Nephron (organoid): Measurements from ENCODE around the gene RASGRP4.
"Not testable (repeated sequence)": the region's sequence is repeated elsewhere in the genome, so short reads cannot be mapped to it uniquely, and the experiment has no call there.

ENCODE experiments used
- H3K27ac Mint-ChIP-seq, 3 experiments: 2 replicates each; pipeline ENCODE4 v1.8.0; 2020; ENCODE audit warnings: mixed read lengths in 3 of 3, mild to moderate bottlenecking in 2 of 3, moderate library complexity in 1 of 3
- H3K27me3 Mint-ChIP-seq: 2 replicates; pipeline ENCODE4 v1.8.0; 2021; ENCODE audit warnings: low read depth, mild to moderate bottlenecking, moderate library complexity, mixed read lengths
- H3K36me3 Mint-ChIP-seq: 2 replicates; pipeline ENCODE4 v1.8.0; 2020; ENCODE audit warnings: low read depth, mixed read lengths
- H3K4me1 Mint-ChIP-seq: 2 replicates; pipeline ENCODE4 v1.8.0; 2020; ENCODE audit warnings: mixed read lengths
- H3K4me3 Mint-ChIP-seq, 3 experiments: 2 replicates each; pipeline ENCODE4 v1.8.0; 2020; ENCODE audit warnings: mild to moderate bottlenecking in 3 of 3, mixed read lengths in 3 of 3, moderate library complexity in 2 of 3
- H3K9me3 Mint-ChIP-seq: 2 replicates; pipeline ENCODE4 v1.8.0; 2020; ENCODE audit warnings: mixed read lengths
- TF ChIP-seq, protein P1 (sequence below), 3 experiments: fragments of 200-600 bp; sonication (generic); IDR thresholded peaks; one replicate each; pipeline ENCODE4 v1.5.0; 2021; ENCODE audit warnings: antibody characterized with exemption in 3 of 3; ENCODE audit not compliant: unreplicated experiment in 3 of 3

The RASGRP4 gene

DNA sequence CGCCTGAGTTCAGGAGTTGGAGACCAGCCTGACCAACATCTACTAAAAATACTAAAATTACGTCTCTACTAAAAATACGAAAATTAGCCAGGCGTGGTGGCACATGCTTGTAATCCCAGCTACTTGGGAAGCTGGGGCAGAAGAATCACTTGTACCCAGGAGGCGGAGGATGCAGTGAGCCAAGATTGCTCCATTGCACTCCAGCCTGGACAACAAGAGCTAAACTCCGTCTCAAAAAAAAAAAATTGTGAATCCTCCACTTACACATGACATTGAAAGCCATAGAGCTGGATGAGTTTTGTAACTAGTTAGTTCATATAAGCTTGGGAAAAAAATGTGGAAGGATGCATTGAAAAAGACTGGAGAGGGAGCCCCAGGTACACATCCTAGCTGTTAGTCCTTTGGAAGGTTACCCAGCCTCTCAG lies 52.1 kb downstream of the RASGRP4 start:
- H3K4me1 Mint-ChIP-seq = peaks cover 23% of the 10 kb centered on the region
- peak overlapping the region; percentile 84 to 96 (median 93) for H3K27ac Mint-ChIP-seq
- no peaks in the 10 kb centered on the region for H3K9me3 Mint-ChIP-seq
- H3K36me3 Mint-ChIP-seq = peaks cover 13% of the 10 kb centered on the region
- H3K27me3 Mint-ChIP-seq = no peaks in the 10 kb centered on the region
- TF ChIP-seq, protein P1, sequence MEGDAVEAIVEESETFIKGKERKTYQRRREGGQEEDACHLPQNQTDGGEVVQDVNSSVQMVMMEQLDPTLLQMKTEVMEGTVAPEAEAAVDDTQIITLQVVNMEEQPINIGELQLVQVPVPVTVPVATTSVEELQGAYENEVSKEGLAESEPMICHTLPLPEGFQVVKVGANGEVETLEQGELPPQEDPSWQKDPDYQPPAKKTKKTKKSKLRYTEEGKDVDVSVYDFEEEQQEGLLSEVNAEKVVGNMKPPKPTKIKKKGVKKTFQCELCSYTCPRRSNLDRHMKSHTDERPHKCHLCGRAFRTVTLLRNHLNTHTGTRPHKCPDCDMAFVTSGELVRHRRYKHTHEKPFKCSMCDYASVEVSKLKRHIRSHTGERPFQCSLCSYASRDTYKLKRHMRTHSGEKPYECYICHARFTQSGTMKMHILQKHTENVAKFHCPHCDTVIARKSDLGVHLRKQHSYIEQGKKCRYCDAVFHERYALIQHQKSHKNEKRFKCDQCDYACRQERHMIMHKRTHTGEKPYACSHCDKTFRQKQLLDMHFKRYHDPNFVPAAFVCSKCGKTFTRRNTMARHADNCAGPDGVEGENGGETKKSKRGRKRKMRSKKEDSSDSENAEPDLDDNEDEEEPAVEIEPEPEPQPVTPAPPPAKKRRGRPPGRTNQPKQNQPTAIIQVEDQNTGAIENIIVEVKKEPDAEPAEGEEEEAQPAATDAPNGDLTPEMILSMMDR (IDR thresholded peaks at IDR 0.05; ENCODE audit: unreplicated experiment in 3 of 3) = no peak
- H3K4me3 Mint-ChIP-seq = peak overlapping the region; percentile 96 to 98 (median 97)

DNA sequence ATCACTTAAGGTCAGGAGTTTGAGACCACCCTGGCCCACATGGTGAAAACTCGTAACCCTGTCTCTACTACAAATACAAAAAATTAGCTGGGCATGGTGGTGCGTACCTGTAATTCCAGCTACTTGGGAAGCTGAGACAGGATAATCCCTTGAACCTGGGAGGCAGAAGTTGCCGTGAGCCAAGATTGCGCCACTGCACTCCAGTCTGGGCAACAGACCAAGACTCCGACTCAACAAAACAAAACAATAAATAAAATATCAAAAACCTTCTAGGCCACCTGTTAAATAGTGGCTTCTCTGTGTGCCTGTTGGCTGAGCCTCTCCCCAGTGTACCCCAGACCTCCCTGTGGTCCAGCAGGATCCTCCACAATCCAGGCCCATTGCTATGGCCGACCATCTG lies 54.9 kb downstream of the RASGRP4 start:
- no peak overlapping the region for H3K27ac Mint-ChIP-seq
- TF ChIP-seq, protein P1 (IDR thresholded peaks at IDR 0.05; ENCODE audit: unreplicated experiment in 3 of 3) = no peak
- peaks cover 15% of the 10 kb centered on the region for H3K4me1 Mint-ChIP-seq
- H3K27me3 Mint-ChIP-seq = peaks cover 5% of the 10 kb centered on the region
- H3K36me3 Mint-ChIP-seq = peaks cover 7% of the 10 kb centered on the region
- no peak overlapping the region for H3K4me3 Mint-ChIP-seq
- no peaks in the 10 kb centered on the region for H3K9me3 Mint-ChIP-seq

DNA sequence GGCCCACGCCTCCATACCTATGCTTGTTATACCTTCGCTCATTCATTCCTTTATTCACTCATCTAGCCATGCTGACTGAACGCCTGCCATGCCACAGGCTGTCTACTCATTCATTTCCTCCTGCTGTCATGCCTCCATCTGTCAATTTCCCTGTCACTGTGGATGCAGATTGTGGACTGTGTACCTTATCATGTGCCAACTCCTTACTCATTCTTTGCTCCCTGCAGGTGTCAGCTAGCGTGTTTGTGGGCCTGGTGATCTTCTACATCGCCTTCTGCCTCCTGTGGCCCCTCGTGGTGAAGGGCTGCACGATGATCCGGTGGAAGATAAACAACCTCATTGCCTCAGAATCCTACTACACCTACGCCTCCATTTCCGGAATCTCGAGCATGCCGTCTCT lies 55.7 kb downstream of the RASGRP4 start:
- no peak overlapping the region for H3K4me3 Mint-ChIP-seq
- TF ChIP-seq, protein P1 (IDR thresholded peaks at IDR 0.05; ENCODE audit: unreplicated experiment in 3 of 3) = no peak
- H3K9me3 Mint-ChIP-seq = no peaks in the 10 kb centered on the region
- no peak overlapping the region for H3K27ac Mint-ChIP-seq
- H3K27me3 Mint-ChIP-seq = peaks cover 5% of the 10 kb centered on the region
- peaks cover 2% of the 10 kb centered on the region for H3K36me3 Mint-ChIP-seq
- H3K4me1 Mint-ChIP-seq = peaks cover 7% of the 10 kb centered on the region

DNA sequence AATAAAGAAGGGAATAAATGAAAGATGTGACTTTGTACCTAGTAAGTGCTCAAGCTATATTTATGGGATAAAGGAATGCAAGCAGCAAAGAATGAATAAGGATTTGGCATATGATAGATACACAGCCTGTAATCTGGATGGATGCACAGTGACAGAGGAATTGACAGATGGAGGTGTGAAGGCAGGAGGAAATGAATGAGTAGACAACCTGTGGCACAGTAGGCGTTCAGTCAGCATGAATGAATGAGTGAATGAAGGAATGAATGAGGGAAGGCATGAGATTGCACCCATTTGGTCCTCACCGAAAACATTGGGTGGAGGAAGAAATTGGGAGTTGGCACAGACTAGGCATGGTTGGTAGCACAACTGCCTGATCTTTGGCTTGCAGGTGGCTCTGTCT lies 56.4 kb downstream of the RASGRP4 start:
- Mint-ChIP-seq H3K36me3 (no peaks in the 10 kb centered on the region), H3K9me3 (no peaks in the 10 kb centered on the region), H3K4me3 (peak overlapping the region in 1 of 3 experiments; percentile 18), H3K4me1 (peaks cover under 1% of the 10 kb centered on the region), H3K27ac (no peak overlapping the region), H3K27me3 (peaks cover 5% of the 10 kb centered on the region)
- TF ChIP-seq, protein P1 (IDR thresholded peaks at IDR 0.05; ENCODE audit: unreplicated experiment in 3 of 3) = no peak

DNA sequence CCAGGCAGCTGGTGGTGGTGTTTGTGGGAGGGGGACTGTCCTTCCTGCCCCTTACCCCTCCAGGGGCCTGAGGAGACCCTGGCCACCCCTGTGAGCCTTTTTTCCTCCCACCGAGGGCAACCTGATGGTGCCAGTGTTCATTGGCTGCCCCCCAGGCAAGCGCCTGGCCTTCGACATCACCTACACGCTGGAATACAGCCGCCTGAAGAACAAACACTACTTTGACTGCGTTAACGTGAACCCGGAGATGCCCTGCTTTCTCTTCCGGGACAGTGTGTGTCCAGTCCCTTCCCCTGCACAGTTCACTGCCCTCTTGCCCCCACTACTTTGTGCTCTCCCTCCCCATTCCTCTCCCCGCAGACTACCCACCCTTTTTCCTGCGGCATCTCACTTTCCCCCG lies 59.0 kb downstream of the RASGRP4 start:
- TF ChIP-seq, protein P1 (IDR thresholded peaks at IDR 0.05; ENCODE audit: unreplicated experiment in 3 of 3) = no peak
- Mint-ChIP-seq H3K27me3 (peaks cover 24% of the 10 kb centered on the region), H3K4me3 (no peak overlapping the region), H3K9me3 (no peaks in the 10 kb centered on the region), H3K4me1 (no peaks in the 10 kb centered on the region), H3K27ac (no peak overlapping the region), H3K36me3 (no peaks in the 10 kb centered on the region)

DNA sequence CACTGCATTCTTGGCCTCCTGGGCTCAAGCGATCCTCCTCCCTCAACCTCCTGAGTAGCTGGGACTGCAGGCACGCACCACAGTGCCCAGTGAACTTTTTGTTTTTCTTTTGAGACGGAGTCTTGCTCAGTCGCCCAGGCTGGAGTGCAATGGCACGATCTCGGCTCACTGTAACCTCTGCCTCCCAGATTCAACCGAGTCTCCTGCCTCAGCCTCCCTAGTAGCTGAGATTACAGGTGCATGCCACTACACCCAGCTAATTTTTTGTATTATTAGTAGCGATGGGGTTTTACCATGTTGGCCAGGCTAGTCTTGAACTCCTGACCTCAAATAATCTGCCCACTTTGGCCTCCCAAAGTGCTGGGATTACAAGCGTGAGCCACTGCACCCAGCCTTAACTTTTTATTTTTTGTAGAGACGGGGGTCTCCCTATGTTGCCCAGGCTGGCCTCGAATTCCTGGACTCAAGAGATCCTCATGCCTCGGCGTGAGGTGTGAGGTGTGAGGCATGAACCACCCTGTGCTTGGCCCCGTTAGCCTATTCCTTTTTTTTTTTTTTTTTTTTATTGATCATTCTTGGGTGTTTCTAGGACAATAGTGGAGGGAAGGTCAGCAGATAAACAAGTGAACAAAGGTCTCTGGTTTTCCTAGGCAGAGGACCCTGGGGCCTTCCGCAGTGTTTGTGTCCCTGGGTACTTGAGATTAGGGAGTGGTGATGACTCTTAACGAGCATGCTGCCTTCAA lies 62.9 kb downstream of the RASGRP4 start:
- not testable (repeated sequence) for H3K9me3 Mint-ChIP-seq, H3K4me1 Mint-ChIP-seq, H3K27ac Mint-ChIP-seq, H3K36me3 Mint-ChIP-seq
- Mint-ChIP-seq H3K4me3 (peak overlapping the region; percentile 66 to 86 (median 70)), H3K27me3 (peaks cover 61% of the 10 kb centered on the region)
